GM12878 (cell line): ENCODE data around the gene SNHG17. TPM values are rescaled to one million over a fixed set of nuclear protein-coding genes. Genes with fewer than 3 reads are reported as not detected.

Experiments
- ATAC-seq: fragments of 200-7000 bp; cut with Tn5 transposase; 3 replicates; pipeline ENCODE4 v1.9.1; 2020; ENCODE audit warnings: mild to moderate bottlenecking, moderate library complexity
- BruUV-seq: library from RNA; stranded (reverse); fragments of 400-500 nt; replicated peaks from 2 replicates; lab custom pipeline; 2021; lab: Mats Ljungman, UMichigan
- CTCF ChIA-PET: fragments of 300-600 bp; sonication (Branson Sonifier 250); formaldehyde crosslinking; extraction: SDS; loops from one replicate; lab custom pipeline; 2021; ENCODE audit warnings: inconsistent platforms; lab: Yijun Ruan, JAX
- POLR2A ChIA-PET: fragments of 350-600 bp; formaldehyde crosslinking; extraction: SDS; loops from one replicate; lab custom pipeline; 2021; ENCODE audit warnings: inconsistent platforms; lab: Charles Lee
- RAD21 ChIA-PET: fragments of 300-600 bp; sonication (Branson Sonifier 250); formaldehyde crosslinking; loops from one replicate; lab custom pipeline; 2023; ENCODE audit warnings: antibody characterized with exemption; ENCODE audit not compliant: unreplicated experiment; lab: Charles Lee
- SMC1A ChIA-PET: fragments of 300-600 bp; sonication (Branson Sonifier 250); formaldehyde crosslinking; loops from one replicate; lab custom pipeline; 2023; ENCODE audit not compliant: unreplicated experiment, uncharacterized antibody; lab: Charles Lee
- DNase-seq: peaks from one replicate; pipeline ENCODE4 v3.0.0-alpha.2; 2011; ENCODE audit warnings: low read depth, low spot score
- FAIRE-seq: peaks from 3 replicates; lab custom pipeline; 2011; peaks lifted over from hg19 to GRCh38; lab: Jason Lieb, UNC
- H2AFZ ChIP-seq: 2 replicates; pipeline ENCODE4 v1.6.0; 2011; ENCODE audit warnings: low read depth, low read length, control low read depth; ENCODE audit not compliant: control insufficient read depth
- H3K27ac ChIP-seq: 2 replicates; pipeline ENCODE4 v1.5.1; 2011; ENCODE audit warnings: control low read depth; ENCODE audit not compliant: control insufficient read depth, insufficient read depth
- H3K27me3 ChIP-seq, 2 experiments: replicated peaks in 1 of 2; 2 replicates each; pipeline versions ENCODE4 v1.6.0 to v1.6.1; 2011; ENCODE audit warnings: low read length in 1 of 2; ENCODE audit not compliant: control insufficient read depth in 2 of 2, insufficient read depth in 2 of 2
- H3K36me3 ChIP-seq, 2 experiments: 2 replicates each; pipeline ENCODE4 v1.5.1; 2011; ENCODE audit warnings: low read length in 1 of 2; ENCODE audit not compliant: control insufficient read depth in 2 of 2, insufficient read depth in 2 of 2
- H3K4me1 ChIP-seq: 2 replicates; pipeline ENCODE4 v1.6.1; 2011; ENCODE audit warnings: mild to moderate bottlenecking, low read length, moderate library complexity, mixed read lengths; ENCODE audit not compliant: control insufficient read depth, insufficient read depth
- H3K4me2 ChIP-seq: 2 replicates; pipeline ENCODE4 v1.6.0; 2011; ENCODE audit warnings: control low read depth; ENCODE audit not compliant: control insufficient read depth, insufficient read depth
- H3K4me3 ChIP-seq: fragments of 200-600 bp; sonication (generic); 2 replicates; pipeline ENCODE4 v1.5.1; 2016
- H3K79me2 ChIP-seq: 2 replicates; pipeline ENCODE4 v1.6.0; 2011; ENCODE audit warnings: low read length; ENCODE audit not compliant: control insufficient read depth, insufficient read depth
- H3K9ac ChIP-seq: 2 replicates; pipeline ENCODE4 v1.8.0; 2011; ENCODE audit warnings: low read length, control low read depth, mixed read lengths; ENCODE audit not compliant: control insufficient read depth, insufficient read depth
- H3K9me3 ChIP-seq: replicated peaks from 3 replicates; pipeline ENCODE4 v1.5.1; 2011; ENCODE audit warnings: mild to moderate bottlenecking, low read length; ENCODE audit not compliant: control insufficient read depth, insufficient read depth
- H4K20me1 ChIP-seq: 2 replicates; pipeline ENCODE4 v1.6.0; 2011; ENCODE audit not compliant: control insufficient read depth, insufficient read depth
- BHLHE40 ChIP-seq, 2 experiments: fragments of 450-650 bp in 1 of 2; IDR thresholded peaks; 2 replicates each; pipeline ENCODE4 v1.6.1; 2011 to 2017; ENCODE audit warnings: low read depth in 2 of 2, borderline replicate concordance in 1 of 2, improper control_type of control experiment in 1 of 2, low read length in 1 of 2, mild to moderate bottlenecking in 1 of 2
- CBX3 ChIP-seq: fragments of 200-600 bp; sonication (generic); IDR thresholded peaks from 2 replicates; pipeline ENCODE4 v1.6.1; 2016; ENCODE audit warnings: low read depth, borderline replicate concordance
- CBX5 ChIP-seq: sonication (generic); IDR thresholded peaks from 2 replicates; pipeline ENCODE4 v1.6.1; 2016; ENCODE audit warnings: low read depth, moderate library complexity, mild to moderate bottlenecking, inconsistent platforms
- CHD1 ChIP-seq: IDR thresholded peaks from 2 replicates; pipeline ENCODE4 v1.6.1; 2012; ENCODE audit warnings: low read depth, low read length, improper control_type of control experiment
- DPF2 ChIP-seq: fragments of 450-650 bp; IDR thresholded peaks from 2 replicates; pipeline ENCODE4 v1.6.1; 2017; ENCODE audit warnings: mild to moderate bottlenecking
- MEF2B ChIP-seq: fragments of 450-650 bp; IDR thresholded peaks from 2 replicates; pipeline ENCODE4 v1.6.1; 2018; ENCODE audit warnings: mild to moderate bottlenecking, moderate library complexity; ENCODE audit not compliant: partially characterized antibody, poor library complexity, severe bottlenecking
- MTA2 ChIP-seq: fragments of 450-650 bp; IDR thresholded peaks from 2 replicates; pipeline ENCODE4 v1.6.1; 2016; ENCODE audit warnings: low read depth, mild to moderate bottlenecking, moderate library complexity
- NFYA ChIP-seq: IDR thresholded peaks from 2 replicates; pipeline ENCODE4 v1.6.1; 2011; ENCODE audit warnings: low read depth, mild to moderate bottlenecking, low read length, improper control_type of control experiment, borderline replicate concordance
- NR2F1 ChIP-seq: fragments of 450-650 bp; conservative IDR thresholded peaks from 2 replicates; pipeline ENCODE4 v1.6.1; 2017; ENCODE audit warnings: mild to moderate bottlenecking
- PML ChIP-seq: IDR thresholded peaks from 2 replicates; pipeline ENCODE4 v1.6.1; 2012; ENCODE audit warnings: low read length, inconsistent platforms
- SIX5 ChIP-seq: IDR thresholded peaks from 2 replicates; pipeline ENCODE4 v1.6.1; 2011; ENCODE audit warnings: mild to moderate bottlenecking, low read depth, low read length, moderate library complexity; ENCODE audit not compliant: severe bottlenecking
- SMAD1 ChIP-seq: fragments of 450-650 bp; IDR thresholded peaks from 2 replicates; pipeline ENCODE4 v1.6.1; 2018; ENCODE audit warnings: mild to moderate bottlenecking, low read depth; ENCODE audit not compliant: partially characterized antibody
- SRF ChIP-seq, 2 experiments: IDR thresholded peaks; 2 replicates each; pipeline ENCODE4 v1.6.1; 2011; ENCODE audit warnings: low read depth in 2 of 2, low read length in 2 of 2, mild to moderate bottlenecking in 1 of 2, moderate library complexity in 1 of 2
- STAT3 ChIP-seq: IDR thresholded peaks from 2 replicates; pipeline ENCODE4 v1.6.1; 2011; ENCODE audit warnings: low read depth, low read length, improper control_type of control experiment
- SUPT20H ChIP-seq: IDR thresholded peaks from 2 replicates; pipeline ENCODE4 v1.6.1; 2011; ENCODE audit warnings: low read depth, mild to moderate bottlenecking, low read length, moderate library complexity, borderline replicate concordance; ENCODE audit not compliant: control insufficient read depth
- TBL1XR1 ChIP-seq: IDR thresholded peaks from 2 replicates; pipeline ENCODE4 v1.6.1; 2012; ENCODE audit warnings: low read depth, low read length, improper control_type of control experiment
- WGBS: methylation state at CpG from one replicate; pipeline ENCODE4 v1.1.6; 2016; ENCODE audit warnings: low lambda C conversion rate; ENCODE audit not compliant: insufficient replicate concordance, insufficient coverage; ENCODE audit errors: missing lambda C conversion rate; 5-methylcytosine and 5-hydroxymethylcytosine counted together
- in situ Hi-C: fragments of 300-500 bp; cut with MboI; formaldehyde crosslinking; loops from 9 replicates; pipeline ENCODE4 v1.14.3; 2018; ENCODE audit warnings: mixed read lengths
- intact Hi-C: fragments of 100-400 bp; cut with micrococcal nuclease; formaldehyde crosslinking; loops from one replicate; pipeline ENCODE4 v1.14.2; 2022; ENCODE audit not compliant: unreplicated experiment
- polyA plus RNA-seq, 11 experiments: library from polyadenylated mRNA; depleted of rRNA in 4 of 11; unstranded in 6 of 11; stranded (reverse) in 5 of 11; fragments of >200 nt; fragmentation: Nextera tagmentation in 4 of 11; fragmentation: Illumina TruSeq in 1 of 11; extraction: Ambion mirVana in 4 of 11; extraction: Trizol in 1 of 11; gene quantifications; 1 replicate in 1 of 11; 2 replicates in 10 of 11; pipeline versions ENCODE4 v1.2.1 to v1.2.3, GENCODE V29; 2011 to 2016; ENCODE audit warnings: inconsistent platforms in 2 of 11, missing spikeins in 2 of 11, low read depth in 1 of 11
- total RNA-seq, 4 experiments: library from RNA; depleted of rRNA in 3 of 4; stranded (reverse); fragments of >200 nt in 3 of 4; fragmentation: Illumina TruSeq in 1 of 4; extraction: Trizol in 1 of 4; gene quantifications; 2 replicates each; pipeline versions ENCODE4 v1.2.1 to v1.2.3, GENCODE V29; 2013 to 2021
- TF ChIP-seq, protein P1 (sequence below): IDR thresholded peaks from 2 replicates; pipeline ENCODE4 v1.6.1; 2011; ENCODE audit warnings: mild to moderate bottlenecking, low read depth, low read length, moderate library complexity; ENCODE audit not compliant: insufficient replicate concordance
- TF ChIP-seq, protein P2 (sequence below): IDR thresholded peaks from 2 replicates; pipeline ENCODE4 v1.6.1; 2011; ENCODE audit warnings: borderline replicate concordance, low read depth, mild to moderate bottlenecking, moderate library complexity, low read length; ENCODE audit not compliant: insufficient read depth, poor library complexity, severe bottlenecking
- TF ChIP-seq, protein P3 (sequence below): IDR thresholded peaks from 2 replicates; pipeline ENCODE4 v1.6.1; 2012; ENCODE audit warnings: low read depth, low read length, improper control_type of control experiment
- TF ChIP-seq, protein P4 (sequence below): IDR thresholded peaks from 2 replicates; pipeline ENCODE4 v1.6.1; 2012; ENCODE audit warnings: low read depth, low read length, improper control_type of control experiment

SNHG17 gene
- total and polyA plus RNA-seq, 10 of the 15 experiments (the other 5 are each of a cell fraction or from before 2014, with no cell fraction given) = 20.8 to 63.0 (median 33.9) TPM

DNA sequence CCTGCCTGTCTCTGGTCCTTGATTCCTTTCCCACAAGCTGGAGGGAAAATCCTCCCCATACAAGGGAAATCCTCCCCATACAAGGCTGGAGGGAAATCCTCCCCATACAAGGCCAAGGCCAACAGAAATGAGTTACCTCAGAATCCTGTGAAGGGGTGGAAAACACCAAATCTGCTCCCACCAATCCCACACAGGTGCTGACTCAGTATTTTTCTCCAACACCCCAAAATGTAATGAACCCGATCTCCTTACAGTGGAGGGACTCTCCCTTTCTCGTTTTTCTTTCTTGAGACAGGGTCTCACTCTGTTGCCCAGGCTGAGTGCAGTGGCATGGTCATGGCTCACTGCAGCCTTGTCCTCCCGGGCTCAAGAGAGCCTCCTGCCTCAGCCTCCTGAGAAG lies 6.3 kb downstream of the SNHG17 start (continued):
- TF ChIP-seq SUPT20H = no peak
- TF ChIP-seq BHLHE40 (IDR thresholded peaks at IDR 0.05; ENCODE audit: borderline replicate concordance in 1 of 2, low read depth in 2 of 2, low read length in 1 of 2) = no peak
- TF ChIP-seq, protein P1, sequence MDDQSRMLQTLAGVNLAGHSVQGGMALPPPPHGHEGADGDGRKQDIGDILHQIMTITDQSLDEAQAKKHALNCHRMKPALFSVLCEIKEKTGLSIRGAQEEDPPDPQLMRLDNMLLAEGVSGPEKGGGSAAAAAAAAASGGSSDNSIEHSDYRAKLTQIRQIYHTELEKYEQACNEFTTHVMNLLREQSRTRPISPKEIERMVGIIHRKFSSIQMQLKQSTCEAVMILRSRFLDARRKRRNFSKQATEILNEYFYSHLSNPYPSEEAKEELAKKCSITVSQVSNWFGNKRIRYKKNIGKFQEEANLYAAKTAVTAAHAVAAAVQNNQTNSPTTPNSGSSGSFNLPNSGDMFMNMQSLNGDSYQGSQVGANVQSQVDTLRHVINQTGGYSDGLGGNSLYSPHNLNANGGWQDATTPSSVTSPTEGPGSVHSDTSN = no peak
- TF ChIP-seq DPF2 = no peak
- no peak for TF ChIP-seq NR2F1
- TF ChIP-seq, protein P2, sequence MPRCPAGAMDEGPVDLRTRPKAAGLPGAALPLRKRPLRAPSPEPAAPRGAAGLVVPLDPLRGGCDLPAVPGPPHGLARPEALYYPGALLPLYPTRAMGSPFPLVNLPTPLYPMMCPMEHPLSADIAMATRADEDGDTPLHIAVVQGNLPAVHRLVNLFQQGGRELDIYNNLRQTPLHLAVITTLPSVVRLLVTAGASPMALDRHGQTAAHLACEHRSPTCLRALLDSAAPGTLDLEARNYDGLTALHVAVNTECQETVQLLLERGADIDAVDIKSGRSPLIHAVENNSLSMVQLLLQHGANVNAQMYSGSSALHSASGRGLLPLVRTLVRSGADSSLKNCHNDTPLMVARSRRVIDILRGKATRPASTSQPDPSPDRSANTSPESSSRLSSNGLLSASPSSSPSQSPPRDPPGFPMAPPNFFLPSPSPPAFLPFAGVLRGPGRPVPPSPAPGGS = no peak

DNA sequence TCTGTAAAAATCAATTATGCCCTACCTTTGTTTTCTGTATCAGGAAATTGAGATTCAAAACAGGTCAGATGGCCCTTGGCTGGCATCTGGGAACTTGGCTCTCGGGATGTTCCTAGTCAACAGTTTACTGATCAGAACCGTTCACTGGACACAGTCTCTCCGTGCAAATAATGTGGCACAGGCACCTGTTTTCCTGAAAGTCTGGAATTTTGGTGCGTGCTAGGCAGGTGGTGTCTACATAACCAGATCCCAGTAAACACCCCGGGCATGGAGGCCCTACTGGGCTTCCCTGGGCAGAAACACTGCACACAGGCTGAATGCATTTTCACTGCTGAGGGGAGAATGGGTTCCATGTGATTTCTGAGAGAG lies 7.5 kb downstream of the SNHG17 start:
- in situ Hi-C loops (no loop called here), intact Hi-C loops (no loop called here)
- ATAC-seq = no peak
- H3K9me3 ChIP-seq = no peaks in the 10 kb centered on the region
- WGBS = 81% methylated on average over 5 of the region's 5 CpGs
- no TSS peak for BruUV-seq
- H3K4me2 ChIP-seq = no peak overlapping the region
- ChIA-PET SMC1A (interaction anchor here (0.6 kb wide), 1 partner anchor 632 kb away, joined by 3 read pairs; no protein-coding TSS in a partner anchor), RAD21 (no interaction called here), POLR2A (no interaction called here), CTCF (interaction anchor here (0.7 kb wide), 1 partner anchor 322 kb away, joined by 3 read pairs; no protein-coding TSS in a partner anchor)
- no peaks in the 10 kb centered on the region for H3K27me3 ChIP-seq
- peaks cover 62 to 68% of the 10 kb centered on the region in 2 experiments for H3K36me3 ChIP-seq
- H3K9ac ChIP-seq = no peak overlapping the region
- DNase-seq = no peak
- no peak for FAIRE-seq
- no peak overlapping the region for H3K4me3 ChIP-seq
- H4K20me1 ChIP-seq = peaks cover 26% of the 10 kb centered on the region
- peaks cover 7% of the 10 kb centered on the region for H3K4me1 ChIP-seq
- H3K79me2 ChIP-seq = peaks cover 65% of the 10 kb centered on the region
- H2AFZ ChIP-seq = no peak overlapping the region
- H3K27ac ChIP-seq = no peak overlapping the region
- TF ChIP-seq MEF2B (no peak), PML (no peak), NFYA (no peak), TBL1XR1 (no peak), CBX5 (no peak), SIX5 (no peak), SRF (IDR thresholded peaks at IDR 0.05; ENCODE audit: low read depth in 2 of 2, low read length in 2 of 2) (no peak), SMAD1 (no peak), STAT3 (no peak), MTA2 (no peak), CHD1 (no peak), CBX3 (no peak)
- TF ChIP-seq, protein P3, sequence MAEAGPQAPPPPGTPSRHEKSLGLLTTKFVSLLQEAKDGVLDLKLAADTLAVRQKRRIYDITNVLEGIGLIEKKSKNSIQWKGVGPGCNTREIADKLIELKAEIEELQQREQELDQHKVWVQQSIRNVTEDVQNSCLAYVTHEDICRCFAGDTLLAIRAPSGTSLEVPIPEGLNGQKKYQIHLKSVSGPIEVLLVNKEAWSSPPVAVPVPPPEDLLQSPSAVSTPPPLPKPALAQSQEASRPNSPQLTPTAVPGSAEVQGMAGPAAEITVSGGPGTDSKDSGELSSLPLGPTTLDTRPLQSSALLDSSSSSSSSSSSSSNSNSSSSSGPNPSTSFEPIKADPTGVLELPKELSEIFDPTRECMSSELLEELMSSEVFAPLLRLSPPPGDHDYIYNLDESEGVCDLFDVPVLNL = no peak
- TF ChIP-seq, protein P4, sequence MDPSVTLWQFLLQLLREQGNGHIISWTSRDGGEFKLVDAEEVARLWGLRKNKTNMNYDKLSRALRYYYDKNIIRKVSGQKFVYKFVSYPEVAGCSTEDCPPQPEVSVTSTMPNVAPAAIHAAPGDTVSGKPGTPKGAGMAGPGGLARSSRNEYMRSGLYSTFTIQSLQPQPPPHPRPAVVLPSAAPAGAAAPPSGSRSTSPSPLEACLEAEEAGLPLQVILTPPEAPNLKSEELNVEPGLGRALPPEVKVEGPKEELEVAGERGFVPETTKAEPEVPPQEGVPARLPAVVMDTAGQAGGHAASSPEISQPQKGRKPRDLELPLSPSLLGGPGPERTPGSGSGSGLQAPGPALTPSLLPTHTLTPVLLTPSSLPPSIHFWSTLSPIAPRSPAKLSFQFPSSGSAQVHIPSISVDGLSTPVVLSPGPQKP = no peak
